Neuronal stem cell (in vitro differentiated cells): ENCODE results near the gene SCMH1.
A peak's percentile ranks its signal among the peaks of the same experiment; 100 is the strongest.

ENCODE experiments used
- DNase-seq: peaks from one replicate; pipeline ENCODE4 v3.0.0-alpha.2; 2013; ENCODE audit warnings: low spot score
- H2AFZ ChIP-seq: one replicate; pipeline ENCODE4 v1.6.1; 2013; ENCODE audit warnings: mild to moderate bottlenecking, low read length, inconsistent platforms
- H2AK5ac ChIP-seq: 2 replicates; pipeline ENCODE4 v1.6.1; 2013; ENCODE audit warnings: low read depth, mild to moderate bottlenecking, inconsistent platforms, low read length, moderate library complexity, mixed read lengths
- H2BK120ac ChIP-seq: 2 replicates; pipeline ENCODE4 v1.6.1; 2013; ENCODE audit warnings: low read depth, mild to moderate bottlenecking, inconsistent platforms, low read length, moderate library complexity, mixed read lengths
- H2BK12ac ChIP-seq: one replicate; pipeline ENCODE4 v1.6.1; 2013; ENCODE audit warnings: low read length, inconsistent platforms
- H2BK15ac ChIP-seq: 2 replicates; pipeline ENCODE4 v1.6.1; 2013; ENCODE audit warnings: mild to moderate bottlenecking, low read length, inconsistent platforms, mixed read lengths
- H2BK5ac ChIP-seq: one replicate; pipeline ENCODE4 v1.6.1; 2013; ENCODE audit warnings: inconsistent platforms, mild to moderate bottlenecking, low read length, moderate library complexity
- H3K14ac ChIP-seq: one replicate; pipeline ENCODE4 v1.6.1; 2013; ENCODE audit warnings: low read length, inconsistent platforms
- H3K18ac ChIP-seq: 2 replicates; pipeline ENCODE4 v1.6.1; 2013; ENCODE audit warnings: low read length, inconsistent platforms
- H3K23ac ChIP-seq: 2 replicates; pipeline ENCODE4 v1.6.1; 2013; ENCODE audit warnings: low read depth, mild to moderate bottlenecking, mixed read lengths, low read length, inconsistent platforms; ENCODE audit not compliant: poor library complexity
- H3K27ac ChIP-seq: replicated peaks from 3 replicates; pipeline ENCODE4 v1.5.1; 2013; ENCODE audit warnings: low read length, inconsistent platforms
- H3K27me3 ChIP-seq, 3 experiments: 2 replicates each; pipeline ENCODE4 v1.6.1; 2013; ENCODE audit warnings: low read length in 3 of 3, mild to moderate bottlenecking in 2 of 3, inconsistent platforms in 1 of 3, low read depth in 1 of 3, mixed read lengths in 1 of 3, moderate library complexity in 1 of 3; ENCODE audit not compliant: control insufficient read depth in 3 of 3, insufficient read depth in 3 of 3
- H3K36me3 ChIP-seq, 2 donors: replicated peaks in 1 of 2; 2 replicates each; pipeline ENCODE4 v1.6.1; 2013; ENCODE audit warnings: low read length in 2 of 2; ENCODE audit not compliant: control insufficient read depth in 2 of 2, insufficient read depth in 2 of 2
- H3K4ac ChIP-seq: 2 replicates; pipeline ENCODE4 v1.6.1; 2013; ENCODE audit warnings: inconsistent platforms, mild to moderate bottlenecking, low read length, moderate library complexity
- H3K4me1 ChIP-seq, 2 donors: 1 replicate in 1 of 2; 2 replicates in 1 of 2; pipeline ENCODE4 v1.6.1; 2013; ENCODE audit warnings: low read length in 2 of 2, low read depth in 1 of 2; ENCODE audit not compliant: control insufficient read depth in 2 of 2, insufficient read depth in 1 of 2
- H3K4me2 ChIP-seq: one replicate; pipeline ENCODE4 v1.6.1; 2013; ENCODE audit warnings: mild to moderate bottlenecking, low read length, inconsistent platforms; ENCODE audit not compliant: insufficient read depth, poor library complexity, severe bottlenecking
- H3K4me3 ChIP-seq, 2 donors: 2 replicates each; pipeline ENCODE4 v1.5.1; 2013; ENCODE audit warnings: low read length in 2 of 2, mild to moderate bottlenecking in 2 of 2, inconsistent platforms in 1 of 2, moderate library complexity in 1 of 2
- H3K79me1 ChIP-seq: one replicate; pipeline ENCODE4 v1.6.1; 2013; ENCODE audit warnings: low read depth, mild to moderate bottlenecking, inconsistent platforms, low read length, moderate library complexity
- H3K9ac ChIP-seq: one replicate; pipeline ENCODE4 v1.6.1; 2013; ENCODE audit warnings: mild to moderate bottlenecking, low read depth, low read length, inconsistent platforms; ENCODE audit not compliant: poor library complexity
- H3K9me3 ChIP-seq, 2 donors: replicated peaks in 1 of 2; 2 replicates each; pipeline versions ENCODE3 to v1.6.1; 2013; ENCODE audit warnings: low read length in 2 of 2, mild to moderate bottlenecking in 2 of 2, inconsistent platforms in 1 of 2, low read depth in 1 of 2, mixed read lengths in 1 of 2, moderate library complexity in 1 of 2; ENCODE audit not compliant: control insufficient read depth in 2 of 2, insufficient read depth in 1 of 2
- H4K8ac ChIP-seq: one replicate; pipeline ENCODE4 v1.6.1; 2013; ENCODE audit warnings: low read depth, mild to moderate bottlenecking, inconsistent platforms, low read length, moderate library complexity
- H4K91ac ChIP-seq: one replicate; pipeline ENCODE4 v1.6.1; 2013; ENCODE audit warnings: low read length, low read depth, mild to moderate bottlenecking, inconsistent platforms; ENCODE audit not compliant: poor library complexity
- WGBS, 2 donors: extraction: QIAGEN DNeasy Blood & Tissue Kit; methylation state at CpG; one replicate each; pipeline ENCODE4 v1.1.7; 2013; ENCODE audit warnings: missing lambda C conversion rate in 2 of 2, mixed read lengths in 1 of 2; ENCODE audit not compliant: insufficient read length in 2 of 2, insufficient replicate concordance in 1 of 2; ENCODE audit errors: extremely low coverage in 2 of 2; 5-methylcytosine and 5-hydroxymethylcytosine counted together

Gene SCMH1

DNA sequence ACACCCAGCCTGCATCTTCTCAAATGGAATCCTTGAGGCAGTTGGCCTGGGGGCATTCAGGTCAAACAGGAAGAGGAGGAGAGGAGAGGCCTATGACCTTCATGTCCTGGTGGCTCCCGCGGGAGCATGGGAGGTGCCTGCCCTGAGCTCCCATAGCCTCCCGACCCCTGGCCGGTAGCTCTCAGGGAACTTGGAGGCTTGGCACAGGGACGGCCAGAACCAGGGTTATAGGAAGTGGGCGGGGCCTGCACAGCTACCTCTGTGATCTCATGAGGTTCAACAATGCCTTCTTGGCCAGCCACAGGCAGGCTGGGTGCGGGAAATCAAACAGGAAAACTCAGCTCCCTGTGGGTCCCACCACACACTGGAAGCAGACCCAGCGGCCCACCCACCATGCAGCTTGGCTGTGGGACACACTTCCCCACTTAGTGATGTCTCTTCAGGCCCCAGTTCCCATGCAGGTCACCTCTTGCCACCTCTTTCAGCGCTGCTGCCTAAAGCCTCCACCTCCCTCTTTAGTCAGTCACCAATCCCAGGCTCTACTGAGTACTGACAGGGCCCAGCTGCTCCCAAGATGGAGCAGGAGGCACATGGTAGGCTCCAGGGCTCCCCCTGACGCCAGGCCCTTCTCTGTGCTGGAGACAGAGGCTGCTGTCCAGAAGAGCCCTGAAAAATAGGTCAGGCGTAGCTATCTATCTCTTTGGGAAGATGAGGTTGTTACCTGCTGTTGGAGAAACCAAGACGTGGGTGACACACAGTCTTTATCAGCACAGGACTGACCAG is 220.4 kb downstream of the SCMH1 start, which contains the start of gene SLFNL1:
Gene SLFNL1 (minus strand): TSS at position 200 of the 783 bp plus-strand sequence. CDS start 1,065 bp downstream, outside the sequence.
- Histone ChIP-seq H3K4me3 (no peak within 1 kb of the TSS), H2BK5ac (peak within 1 kb of the TSS; percentile 3), H3K4me2 (no peak within 1 kb of the TSS), H3K27me3 (no peaks in the 10 kb centered on the region), H4K8ac (no peak within 1 kb of the TSS), H4K91ac (no peak within 1 kb of the TSS), H3K14ac (no peak within 1 kb of the TSS), H3K23ac (peak within 1 kb of the TSS; percentile 3), H2AK5ac (no peak within 1 kb of the TSS), H3K36me3 (peaks cover 14 to 47% of the 10 kb centered on the region in 2 donors), H3K9me3 (no peaks in the 10 kb centered on the region), H2AFZ (no peak within 1 kb of the TSS), H3K27ac (no peak within 1 kb of the TSS), H3K79me1 (no peaks in the 10 kb centered on the region), H3K4me1 (peaks cover 3 to 13% of the 10 kb centered on the region in 2 donors), H3K4ac (no peak within 1 kb of the TSS), H2BK15ac (no peak within 1 kb of the TSS), H2BK120ac (no peak within 1 kb of the TSS), H3K9ac (no peak within 1 kb of the TSS), H3K18ac (peak within 1 kb of the TSS; percentile 61), H2BK12ac (no peak within 1 kb of the TSS)
- DNase-seq, result no peak
- no CpG with 5 or more reads among the region's 12 CpGs for WGBS, 2 donors

DNA sequence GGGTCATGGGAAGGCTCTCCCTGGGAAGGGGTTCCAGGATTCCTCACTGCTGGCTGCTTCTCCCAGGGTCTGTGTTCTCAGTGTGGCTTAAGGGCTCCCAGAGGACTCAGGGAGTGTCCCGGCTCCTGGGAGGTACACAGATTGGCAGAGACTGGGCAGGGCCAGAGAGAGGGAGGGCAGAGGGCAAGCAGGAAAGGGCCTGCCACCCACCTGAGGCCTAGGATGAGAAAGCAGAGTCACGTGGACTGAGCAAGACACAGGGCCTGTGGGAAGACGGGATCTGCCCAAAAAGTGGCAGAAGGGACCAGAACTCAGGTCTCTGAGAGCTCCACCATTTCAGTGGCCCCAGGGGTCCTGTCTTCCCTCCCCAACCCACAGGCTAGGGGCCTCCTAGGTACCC is 221.5 kb downstream of the SCMH1 start:
- Histone ChIP-seq H2BK12ac (no peak overlapping the region), H3K27me3 (no peaks in the 10 kb centered on the region), H3K36me3 (peaks cover 12 to 46% of the 10 kb centered on the region in 2 donors), H2AFZ (no peak overlapping the region), H2BK15ac (no peak overlapping the region), H4K91ac (no peak overlapping the region), H3K9ac (no peak overlapping the region), H3K79me1 (no peaks in the 10 kb centered on the region), H3K4ac (no peak overlapping the region), H2AK5ac (no peak overlapping the region), H3K4me2 (no peak overlapping the region), H2BK5ac (peak overlapping the region; percentile 3), H2BK120ac (no peak overlapping the region), H3K4me1 (peaks cover 3 to 13% of the 10 kb centered on the region in 2 donors), H3K9me3 (no peaks in the 10 kb centered on the region), H3K23ac (no peak overlapping the region), H3K14ac (no peak overlapping the region), H3K27ac (no peak overlapping the region), H3K18ac (no peak overlapping the region), H3K4me3 (no peak overlapping the region), H4K8ac (no peak overlapping the region)
- DNase-seq, result no peak
- WGBS, 2 donors, result no CpG with 5 or more reads among the region's 3 CpGs

DNA sequence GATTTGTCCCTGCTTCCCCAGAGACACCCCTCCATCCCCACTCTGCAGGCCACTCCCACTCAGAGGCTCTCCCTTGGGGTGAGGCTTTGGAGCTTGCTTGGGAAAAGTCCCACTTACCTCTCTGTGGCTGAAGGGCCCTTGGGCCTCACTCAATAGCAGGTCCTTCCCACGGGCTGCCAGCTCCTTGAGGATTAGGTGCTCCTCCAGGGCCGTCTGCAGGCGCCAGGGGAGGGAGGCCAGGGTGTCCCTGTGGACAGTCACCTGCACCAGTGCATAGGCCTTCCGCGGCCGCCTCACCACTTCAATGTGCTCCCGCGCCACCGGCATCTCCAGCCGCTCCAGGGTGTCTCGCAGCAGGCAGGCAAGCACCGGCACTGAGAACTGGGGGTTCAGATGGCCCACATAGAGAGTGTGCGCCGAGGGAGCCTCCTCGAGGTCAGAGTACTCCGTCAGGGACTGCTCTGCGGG is 222.0 kb downstream of the SCMH1 start:
- Histone ChIP-seq H3K9me3 (no peaks in the 10 kb centered on the region), H3K4me3 (no peak overlapping the region), H3K27ac (no peak overlapping the region), H3K14ac (no peak overlapping the region), H2BK5ac (no peak overlapping the region), H3K27me3 (no peaks in the 10 kb centered on the region), H4K8ac (no peak overlapping the region), H2BK120ac (no peak overlapping the region), H3K4me2 (no peak overlapping the region), H3K36me3 (peaks cover 12 to 48% of the 10 kb centered on the region in 2 donors), H2AFZ (no peak overlapping the region), H3K79me1 (no peaks in the 10 kb centered on the region), H4K91ac (no peak overlapping the region), H3K18ac (no peak overlapping the region), H3K4me1 (peaks cover 1 to 11% of the 10 kb centered on the region in 2 donors), H2BK12ac (no peak overlapping the region), H3K4ac (no peak overlapping the region), H2AK5ac (no peak overlapping the region), H3K9ac (no peak overlapping the region), H2BK15ac (no peak overlapping the region), H3K23ac (peak overlapping the region; percentile 66)
- no peak for DNase-seq
- WGBS, 2 donors, result no CpG with 5 or more reads among the region's 17 CpGs

DNA sequence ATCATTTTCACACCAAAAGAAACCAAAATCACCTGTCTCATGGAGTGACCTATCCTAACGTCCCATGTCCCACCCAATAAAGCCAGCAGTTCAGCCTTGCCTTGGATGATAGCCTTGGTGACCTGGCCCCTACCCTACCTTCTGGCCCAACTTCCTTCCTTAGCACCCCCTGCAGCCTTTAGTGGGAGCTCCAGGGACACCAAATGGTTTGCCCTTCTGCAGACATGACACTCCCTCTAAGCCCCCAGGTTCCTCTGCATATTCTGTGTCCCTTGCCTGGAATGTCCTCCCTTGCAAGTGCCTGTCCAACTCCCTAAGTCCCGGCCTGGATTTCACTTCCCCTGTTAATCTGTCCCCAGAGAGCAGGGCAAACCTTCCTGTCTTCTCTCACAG is 222.8 kb downstream of the SCMH1 start:
- Histone ChIP-seq H4K8ac (no peak overlapping the region), H3K14ac (no peak overlapping the region), H3K4me3 (no peak overlapping the region), H3K79me1 (no peaks in the 10 kb centered on the region), H3K27ac (no peak overlapping the region), H2BK120ac (no peak overlapping the region), H2AFZ (no peak overlapping the region), H3K23ac (no peak overlapping the region), H3K4me1 (peaks cover 0 to 9% of the 10 kb centered on the region in 2 donors), H2BK5ac (no peak overlapping the region), H3K27me3 (no peaks in the 10 kb centered on the region), H3K4ac (no peak overlapping the region), H2BK15ac (no peak overlapping the region), H3K4me2 (no peak overlapping the region), H2AK5ac (no peak overlapping the region), H3K18ac (no peak overlapping the region), H4K91ac (no peak overlapping the region), H3K9ac (no peak overlapping the region), H2BK12ac (no peak overlapping the region), H3K36me3 (peaks cover 12 to 53% of the 10 kb centered on the region in 2 donors), H3K9me3 (no peaks in the 10 kb centered on the region)
- no CpG with 5 or more reads among the region's 2 CpGs for WGBS, 2 donors
- no peak for DNase-seq
